Measurements from ENCODE around the gene NRG3. TPM values are rescaled to one million over a fixed set of nuclear protein-coding genes. Genes with fewer than 3 reads are reported as not detected.

Gene NRG3
- total RNA-seq, 1 experiment from 2014 or later, result 0.08 TPM

DNA sequence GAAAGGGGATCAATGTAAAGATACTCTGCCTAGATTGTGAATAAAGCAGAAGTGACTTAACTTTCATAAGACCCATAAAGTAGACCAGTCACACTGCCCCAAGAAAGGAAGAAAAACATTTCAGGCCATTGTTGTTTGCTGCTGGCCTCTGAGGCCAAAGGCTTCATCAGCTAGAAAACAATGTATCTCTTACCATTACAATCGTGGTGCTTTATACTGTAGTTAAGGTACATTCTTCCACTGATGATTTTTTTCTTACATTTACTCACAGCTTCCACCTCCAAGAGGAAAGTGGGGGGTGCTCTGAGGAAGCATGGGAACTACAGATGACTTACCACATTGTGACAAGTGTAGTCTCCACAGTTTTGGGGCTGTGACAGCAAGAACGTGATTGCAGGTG, 68.6 kb downstream of the NRG3 start:
- no peaks in the 10 kb centered on the region for H3K27me3 ChIP-seq (ENCODE audit: control insufficient read depth, insufficient read depth, low read length)
- H3K27ac ChIP-seq (ENCODE audit: low read length), result no peak overlapping the region
- no peak overlapping the region for H3K4me3 ChIP-seq (ENCODE audit: low read depth in 2 of 2, low read length in 2 of 2)
- DNase-seq (ENCODE audit: low read depth, low spot score), result no peak
- CTCF ChIA-PET, result no interaction called here
- BruUV-seq (replicated peaks), result no TSS peak
- POLR2A ChIA-PET, result no interaction called here
- intact Hi-C loops (cut with micrococcal nuclease; ENCODE audit: unreplicated experiment), result no loop called here
- in situ Hi-C loops (cut with HindIII; ENCODE audit: low pct_unique_long_range_greater_than_20kb, low sequenced_read_pairs), result no loop called here
- H3K4me1 ChIP-seq (ENCODE audit: control insufficient read depth, insufficient read depth, low read length), result no peaks in the 10 kb centered on the region
- no peaks in the 10 kb centered on the region for H3K36me3 ChIP-seq (ENCODE audit: control insufficient read depth, insufficient read depth, low read length)
- no peaks in the 10 kb centered on the region for H3K9me3 ChIP-seq (ENCODE audit: control insufficient read depth, insufficient read depth, low read depth, low read length)
- TF ChIP-seq, protein P1, sequence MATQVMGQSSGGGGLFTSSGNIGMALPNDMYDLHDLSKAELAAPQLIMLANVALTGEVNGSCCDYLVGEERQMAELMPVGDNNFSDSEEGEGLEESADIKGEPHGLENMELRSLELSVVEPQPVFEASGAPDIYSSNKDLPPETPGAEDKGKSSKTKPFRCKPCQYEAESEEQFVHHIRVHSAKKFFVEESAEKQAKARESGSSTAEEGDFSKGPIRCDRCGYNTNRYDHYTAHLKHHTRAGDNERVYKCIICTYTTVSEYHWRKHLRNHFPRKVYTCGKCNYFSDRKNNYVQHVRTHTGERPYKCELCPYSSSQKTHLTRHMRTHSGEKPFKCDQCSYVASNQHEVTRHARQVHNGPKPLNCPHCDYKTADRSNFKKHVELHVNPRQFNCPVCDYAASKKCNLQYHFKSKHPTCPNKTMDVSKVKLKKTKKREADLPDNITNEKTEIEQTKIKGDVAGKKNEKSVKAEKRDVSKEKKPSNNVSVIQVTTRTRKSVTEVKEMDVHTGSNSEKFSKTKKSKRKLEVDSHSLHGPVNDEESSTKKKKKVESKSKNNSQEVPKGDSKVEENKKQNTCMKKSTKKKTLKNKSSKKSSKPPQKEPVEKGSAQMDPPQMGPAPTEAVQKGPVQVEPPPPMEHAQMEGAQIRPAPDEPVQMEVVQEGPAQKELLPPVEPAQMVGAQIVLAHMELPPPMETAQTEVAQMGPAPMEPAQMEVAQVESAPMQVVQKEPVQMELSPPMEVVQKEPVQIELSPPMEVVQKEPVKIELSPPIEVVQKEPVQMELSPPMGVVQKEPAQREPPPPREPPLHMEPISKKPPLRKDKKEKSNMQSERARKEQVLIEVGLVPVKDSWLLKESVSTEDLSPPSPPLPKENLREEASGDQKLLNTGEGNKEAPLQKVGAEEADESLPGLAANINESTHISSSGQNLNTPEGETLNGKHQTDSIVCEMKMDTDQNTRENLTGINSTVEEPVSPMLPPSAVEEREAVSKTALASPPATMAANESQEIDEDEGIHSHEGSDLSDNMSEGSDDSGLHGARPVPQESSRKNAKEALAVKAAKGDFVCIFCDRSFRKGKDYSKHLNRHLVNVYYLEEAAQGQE (IDR thresholded peaks at IDR 0.05; ENCODE audit: insufficient read depth in 1 of 2, low read depth in 2 of 2, low read length in 1 of 2), result no peak
- no peak for TF ChIP-seq SIN3A (IDR thresholded peaks at IDR 0.05; ENCODE audit: borderline replicate concordance, insufficient read depth, low read depth, low read length)
- TF ChIP-seq, protein P2, sequence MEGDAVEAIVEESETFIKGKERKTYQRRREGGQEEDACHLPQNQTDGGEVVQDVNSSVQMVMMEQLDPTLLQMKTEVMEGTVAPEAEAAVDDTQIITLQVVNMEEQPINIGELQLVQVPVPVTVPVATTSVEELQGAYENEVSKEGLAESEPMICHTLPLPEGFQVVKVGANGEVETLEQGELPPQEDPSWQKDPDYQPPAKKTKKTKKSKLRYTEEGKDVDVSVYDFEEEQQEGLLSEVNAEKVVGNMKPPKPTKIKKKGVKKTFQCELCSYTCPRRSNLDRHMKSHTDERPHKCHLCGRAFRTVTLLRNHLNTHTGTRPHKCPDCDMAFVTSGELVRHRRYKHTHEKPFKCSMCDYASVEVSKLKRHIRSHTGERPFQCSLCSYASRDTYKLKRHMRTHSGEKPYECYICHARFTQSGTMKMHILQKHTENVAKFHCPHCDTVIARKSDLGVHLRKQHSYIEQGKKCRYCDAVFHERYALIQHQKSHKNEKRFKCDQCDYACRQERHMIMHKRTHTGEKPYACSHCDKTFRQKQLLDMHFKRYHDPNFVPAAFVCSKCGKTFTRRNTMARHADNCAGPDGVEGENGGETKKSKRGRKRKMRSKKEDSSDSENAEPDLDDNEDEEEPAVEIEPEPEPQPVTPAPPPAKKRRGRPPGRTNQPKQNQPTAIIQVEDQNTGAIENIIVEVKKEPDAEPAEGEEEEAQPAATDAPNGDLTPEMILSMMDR (IDR thresholded peaks at IDR 0.05), result no peak
- TF ChIP-seq TCF7L2 (IDR thresholded peaks at IDR 0.05; ENCODE audit: low read depth, low read length), result no peak
- TF ChIP-seq POLR2AphosphoS5 (IDR thresholded peaks at IDR 0.05; ENCODE audit: low read depth, low read length), result no peak
- no peak for ATAC-seq

DNA sequence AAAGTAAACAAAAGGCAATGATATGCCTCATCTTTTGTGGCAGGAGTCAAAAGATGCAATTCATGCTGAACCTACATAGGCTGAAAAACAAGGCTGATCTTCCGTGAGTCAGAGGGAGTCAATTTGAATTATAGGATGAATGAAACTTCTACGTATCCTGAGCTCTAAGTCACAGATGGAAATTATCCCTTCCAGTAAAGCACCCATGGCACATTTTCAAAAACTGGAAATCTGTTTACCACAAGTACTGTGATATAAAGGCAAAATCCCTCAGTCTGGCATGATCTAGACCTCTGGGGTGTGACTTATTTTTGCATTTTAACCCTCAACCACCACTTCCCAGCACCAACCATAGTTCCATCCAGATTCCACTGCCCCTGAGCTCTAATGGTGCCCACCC, 69.6 kb downstream of the NRG3 start:
- BruUV-seq (replicated peaks), result no TSS peak
- POLR2A ChIA-PET, result no interaction called here
- CTCF ChIA-PET, result no interaction called here
- H3K36me3 ChIP-seq (ENCODE audit: control insufficient read depth, insufficient read depth, low read length), result no peaks in the 10 kb centered on the region
- ATAC-seq (no peak), DNase-seq (ENCODE audit: low read depth, low spot score) (no peak)
- TF ChIP-seq, protein P1 (IDR thresholded peaks at IDR 0.05; ENCODE audit: insufficient read depth in 1 of 2, low read depth in 2 of 2, low read length in 1 of 2), result no peak
- TF ChIP-seq POLR2AphosphoS5 (IDR thresholded peaks at IDR 0.05; ENCODE audit: low read depth, low read length), result no peak
- H3K27me3 ChIP-seq (ENCODE audit: control insufficient read depth, insufficient read depth, low read length), result no peaks in the 10 kb centered on the region
- no peak overlapping the region for H3K27ac ChIP-seq (ENCODE audit: low read length)
- intact Hi-C loops (cut with micrococcal nuclease; ENCODE audit: unreplicated experiment) (no loop called here), in situ Hi-C loops (cut with HindIII; ENCODE audit: low pct_unique_long_range_greater_than_20kb, low sequenced_read_pairs) (no loop called here)
- H3K4me1 ChIP-seq (ENCODE audit: control insufficient read depth, insufficient read depth, low read length), result no peaks in the 10 kb centered on the region
- no peaks in the 10 kb centered on the region for H3K9me3 ChIP-seq (ENCODE audit: control insufficient read depth, insufficient read depth, low read depth, low read length)
- H3K4me3 ChIP-seq (ENCODE audit: low read depth in 2 of 2, low read length in 2 of 2), result no peak overlapping the region

Measured in Panc1 (cell line).